ENCODE results near the gene CARNS1. TPM values are rescaled to one million over a fixed set of nuclear protein-coding genes. Genes with fewer than 3 reads are reported as not detected.

Gene CARNS1
- total and polyA plus RNA-seq, 2 of the 8 experiments (the other 6 are each of a cell fraction or from before 2014, with no cell fraction given): 0.82 to 1.1 TPM

- no peak overlapping the region for H2BK20ac ChIP-seq (ENCODE audit: low read length)
- no peaks in the 10 kb centered on the region for H3K79me2 ChIP-seq (ENCODE audit: control insufficient read depth in 1 of 2, insufficient read depth in 2 of 2, low read length in 2 of 2)
- H4K5ac ChIP-seq (ENCODE audit: insufficient read length, low read depth, low read length): no peak overlapping the region
- WGBS, 2 experiments (ENCODE audit: extremely low coverage in 1 of 2, insufficient coverage in 1 of 2, insufficient read length in 1 of 2, insufficient replicate concordance in 2 of 2, low coverage in 1 of 2, low lambda C conversion rate in 2 of 2, missing lambda C conversion rate in 1 of 2): 78% methylated on average over 12 of the region's 12 CpGs; no CpG with 5 or more reads in 1 of the 2 experiments
- no peak overlapping the region for H3K23ac ChIP-seq (ENCODE audit: insufficient read length)
- H2BK12ac ChIP-seq (ENCODE audit: low read depth, low read length): no peak overlapping the region
- FAIRE-seq (no peak), DNase-seq (ENCODE audit: low read depth in 1 of 2, low spot score in 2 of 2) (no peak)
- no peaks in the 10 kb centered on the region for H3K36me3 ChIP-seq (ENCODE audit: control insufficient read depth in 2 of 4, insufficient read depth in 4 of 4, low read length in 3 of 4)
- no peak overlapping the region for H2AFZ ChIP-seq (ENCODE audit: low read length)
- H2AK5ac ChIP-seq (ENCODE audit: low read depth, low read length): no peak overlapping the region
- no peak overlapping the region; a peak in 1 of 7 replicates for H3K9ac ChIP-seq (replicated peaks in 1 of 4; ENCODE audit: extremely low read depth in 1 of 4, low read depth in 3 of 4, low read length in 3 of 4)
- H3K4me1 ChIP-seq (replicated peaks in 1 of 4; ENCODE audit: control insufficient read depth in 3 of 4, insufficient read depth in 4 of 4, low read length in 3 of 4): peaks cover 0 to 11% (median 7%) of the 10 kb centered on the region in 4 experiments; a peak in 5 of 7 replicates
- peaks cover 0 to 10% (median 3%) of the 10 kb centered on the region in 4 experiments; a peak in 3 of 7 replicates for H3K27me3 ChIP-seq (replicated peaks in 1 of 4; ENCODE audit: control insufficient read depth in 3 of 4, extremely low read depth in 1 of 4, insufficient read depth in 3 of 4, low read length in 3 of 4)
- H3K4me2 ChIP-seq (ENCODE audit: insufficient read depth in 1 of 2, low read depth in 2 of 2, low read length in 2 of 2): no peak overlapping the region
- no peak overlapping the region for H4K91ac ChIP-seq (replicated peaks; ENCODE audit: insufficient read length, low read length)
- no peak for TF ChIP-seq MAFK (IDR thresholded peaks at IDR 0.05; ENCODE audit: low read depth, low read length)
- no peaks in the 10 kb centered on the region for H3K79me1 ChIP-seq (ENCODE audit: low read depth, low read length)
- H4K8ac ChIP-seq (ENCODE audit: extremely low read depth, insufficient read depth, low read length): peak overlapping the region; percentile 57; the same call in 1 of the 2 replicates
- H3K14ac ChIP-seq (ENCODE audit: insufficient read length): no peak overlapping the region
- POLR2A ChIA-PET (ENCODE audit: partially characterized antibody): interaction anchor here (0.8 to 1.9 kb wide), 11 partner anchors 9 to 118 kb away, joined by 3 to 8 read pairs (median 3); partner anchors contain the start of genes ANKRD13D, POLD4, PTPRCAP and RAD9A
- H4K20me1 ChIP-seq (replicated peaks in 1 of 2; ENCODE audit: control insufficient read depth in 1 of 2, insufficient read depth in 2 of 2, low read length in 2 of 2): no peaks in the 10 kb centered on the region
- no peak overlapping the region for H2BK5ac ChIP-seq (ENCODE audit: low read depth, low read length)
- no peak overlapping the region for H2BK15ac ChIP-seq (ENCODE audit: low read length)
- CTCF ChIA-PET (ENCODE audit: partially characterized antibody): interaction anchor here (0.5 to 1.2 kb wide), 6 partner anchors 9 to 147 kb away, joined by 3 to 6 read pairs (median 4); no protein-coding TSS in a partner anchor
- no peak overlapping the region for H3K4me3 ChIP-seq (ENCODE audit: extremely low read depth in 1 of 4, insufficient read depth in 2 of 4, low read depth in 3 of 4, low read length in 4 of 4)
- no peak overlapping the region for H3K56ac ChIP-seq (replicated peaks; ENCODE audit: insufficient read length, low read depth, low read length)
- H3K9me3 ChIP-seq (ENCODE audit: insufficient read depth in 2 of 2, low read depth in 1 of 2, low read length in 1 of 2): no peaks in the 10 kb centered on the region
- H3K18ac ChIP-seq (ENCODE audit: extremely low read depth, low read length): no peak overlapping the region
- no peak overlapping the region for H3K4ac ChIP-seq (replicated peaks; ENCODE audit: insufficient read length, low read depth, low read length)
- H3K27ac ChIP-seq (ENCODE audit: low read depth, low read length): no peak overlapping the region
- H2BK120ac ChIP-seq (replicated peaks; ENCODE audit: low read depth, low read length): no peak overlapping the region
- H3K23me2 ChIP-seq (ENCODE audit: low read depth, low read length): no peaks in the 10 kb centered on the region
Measured at GRCh38 chr11:67406969-67407687, 8.3 kb upstream of the CARNS1 start.
